HL-60 (cell line): ENCODE results near the gene ADPRS.

Source experiments
- GABPA ChIP-seq: IDR thresholded peaks from 2 replicates; pipeline ENCODE4 v1.6.1; 2012; ENCODE audit warnings: low read depth
- POLR2AphosphoS5 ChIP-seq: IDR thresholded peaks from 2 replicates; pipeline ENCODE4 v1.6.1; 2012; ENCODE audit warnings: low read depth
- TF ChIP-seq, protein P1 (sequence below): IDR thresholded peaks from one replicate; pipeline ENCODE4 v1.5.1; 2011; ENCODE audit warnings: low read length, control low read depth, inconsistent platforms; ENCODE audit not compliant: insufficient read depth

DNA sequence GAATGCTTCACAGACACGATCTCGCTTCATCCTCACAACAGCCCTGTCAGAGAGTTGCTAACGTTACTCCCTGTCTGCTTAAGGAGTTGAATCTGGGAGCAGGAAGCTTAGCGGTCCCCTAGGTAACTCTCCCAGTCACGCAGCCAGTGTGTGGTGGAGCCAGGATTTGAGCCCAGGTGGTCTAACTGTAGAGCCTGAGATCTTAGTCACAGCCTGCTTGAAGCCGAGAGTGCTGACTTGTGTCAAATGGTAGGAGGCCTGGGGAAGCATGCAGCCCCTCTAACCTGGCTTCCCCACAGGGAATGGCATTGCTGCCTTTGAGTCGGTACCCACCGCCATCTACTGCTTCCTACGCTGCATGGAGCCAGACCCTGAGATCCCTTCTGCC, 4.1 kb downstream of the ADPRS start:
- TF ChIP-seq, protein P1, sequence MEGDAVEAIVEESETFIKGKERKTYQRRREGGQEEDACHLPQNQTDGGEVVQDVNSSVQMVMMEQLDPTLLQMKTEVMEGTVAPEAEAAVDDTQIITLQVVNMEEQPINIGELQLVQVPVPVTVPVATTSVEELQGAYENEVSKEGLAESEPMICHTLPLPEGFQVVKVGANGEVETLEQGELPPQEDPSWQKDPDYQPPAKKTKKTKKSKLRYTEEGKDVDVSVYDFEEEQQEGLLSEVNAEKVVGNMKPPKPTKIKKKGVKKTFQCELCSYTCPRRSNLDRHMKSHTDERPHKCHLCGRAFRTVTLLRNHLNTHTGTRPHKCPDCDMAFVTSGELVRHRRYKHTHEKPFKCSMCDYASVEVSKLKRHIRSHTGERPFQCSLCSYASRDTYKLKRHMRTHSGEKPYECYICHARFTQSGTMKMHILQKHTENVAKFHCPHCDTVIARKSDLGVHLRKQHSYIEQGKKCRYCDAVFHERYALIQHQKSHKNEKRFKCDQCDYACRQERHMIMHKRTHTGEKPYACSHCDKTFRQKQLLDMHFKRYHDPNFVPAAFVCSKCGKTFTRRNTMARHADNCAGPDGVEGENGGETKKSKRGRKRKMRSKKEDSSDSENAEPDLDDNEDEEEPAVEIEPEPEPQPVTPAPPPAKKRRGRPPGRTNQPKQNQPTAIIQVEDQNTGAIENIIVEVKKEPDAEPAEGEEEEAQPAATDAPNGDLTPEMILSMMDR = no peak
- TF ChIP-seq GABPA (no peak), POLR2AphosphoS5 (no peak)
